Urothelium cell line (cell line): ENCODE measurements around the gene CELF3.
"Not testable (repeated sequence)": the region's sequence is repeated elsewhere in the genome, so short reads cannot be mapped to it uniquely, and the experiment has no call there.

Experiments used
- DNase-seq: peaks from one replicate; pipeline ENCODE4 v3.0.0; 2011; ENCODE audit warnings: low spot score, mixed read lengths
- FAIRE-seq: peaks from 2 replicates; lab custom pipeline; 2011; peaks lifted over from hg19 to GRCh38; lab: Jason Lieb, UNC

Gene CELF3

GRCh38 chr1:151716771-151717631 lies at the start of gene CELF3:
TSS of gene CELF3 (minus strand) at chr1:151716803. CDS start at chr1:151716020, 783 bp downstream.
- FAIRE-seq (no peak), DNase-seq (peak; percentile 64)

GRCh38 chr1:151763990-151764389 lies 47.4 kb upstream of the CELF3 start:
- peak; percentile 14 for DNase-seq
- FAIRE-seq = no peak

- FAIRE-seq (peak; percentile 91), DNase-seq (peak; percentile 94)
Observed at GRCh38 chr1:151762941-151763921, 46.6 kb upstream of the CELF3 start, which contains the start of gene MRPL9. TSS of gene MRPL9 (minus strand) at chr1:151763496. CDS start at chr1:151763479, 17 bp downstream.

- FAIRE-seq = no peak
- no peak for DNase-seq
Observed at GRCh38 chr1:151760597-151761385, 44.2 kb upstream of the CELF3 start.

- FAIRE-seq = no peak
- no peak for DNase-seq
Observed at GRCh38 chr1:151759241-151759640, 42.6 kb upstream of the CELF3 start.

- no peak for DNase-seq
- peak; percentile 46 for FAIRE-seq
Observed at GRCh38 chr1:151756291-151756690, 39.7 kb upstream of the CELF3 start.

GRCh38 chr1:151741516-151741915 lies 24.9 kb upstream of the CELF3 start:
- no peak for DNase-seq
- FAIRE-seq = no peak

- no peak for FAIRE-seq
- DNase-seq = no peak
Observed at GRCh38 chr1:151739590-151740355, 23.2 kb upstream of the CELF3 start.

GRCh38 chr1:151737479-151737878 lies 20.9 kb upstream of the CELF3 start:
- no peak for FAIRE-seq
- DNase-seq = no peak

- DNase-seq (no peak), FAIRE-seq (no peak)
Observed at GRCh38 chr1:151737026-151737425, 20.4 kb upstream of the CELF3 start.

GRCh38 chr1:151733995-151734394 lies 17.4 kb upstream of the CELF3 start:
- FAIRE-seq, DNase-seq: not testable (repeated sequence)

GRCh38 chr1:151733126-151733525 lies 16.5 kb upstream of the CELF3 start:
- FAIRE-seq = no peak
- DNase-seq = no peak

- FAIRE-seq = no peak
Observed at GRCh38 chr1:151729966-151730291, 13.3 kb upstream of the CELF3 start.

GRCh38 chr1:151729157-151729965 lies 12.8 kb upstream of the CELF3 start:
- DNase-seq (no peak), FAIRE-seq (peak; percentile 52)

More at GRCh38 chr1:151729966-151730291, 13.3 kb upstream of the CELF3 start:
- no peak for DNase-seq

- DNase-seq (no peak), FAIRE-seq (no peak)
Observed at GRCh38 chr1:151728151-151729054, 11.8 kb upstream of the CELF3 start.

GRCh38 chr1:151723726-151724370 lies 7.2 kb upstream of the CELF3 start:
- FAIRE-seq (no peak), DNase-seq (no peak)

GRCh38 chr1:151721788-151722510 lies 5.3 kb upstream of the CELF3 start:
- no peak for FAIRE-seq
- DNase-seq = no peak
